HEK293T (cell line): Measurements from ENCODE around the gene CPNE4.

Experiments used
- ARNT ChIP-seq: fragments of 450-650 bp; IDR thresholded peaks from 2 replicates; pipeline ENCODE4 v1.6.1; 2017; ENCODE audit warnings: mild to moderate bottlenecking
- BHLHE40 ChIP-seq: fragments of 450-650 bp; IDR thresholded peaks from 2 replicates; pipeline ENCODE4 v1.6.1; 2016; ENCODE audit warnings: mild to moderate bottlenecking, moderate library complexity, borderline replicate concordance
- CTBP1 ChIP-seq: fragments of 450-650 bp; IDR thresholded peaks from 2 replicates; pipeline ENCODE4 v1.6.1; 2016; ENCODE audit warnings: borderline replicate concordance
- FOXA1 ChIP-seq: fragments of 450-650 bp; IDR thresholded peaks from 2 replicates; pipeline ENCODE4 v1.6.1; 2016; ENCODE audit warnings: mild to moderate bottlenecking
- FOXK2 ChIP-seq: fragments of 450-650 bp; IDR thresholded peaks from 2 replicates; pipeline ENCODE4 v1.6.1; 2016; ENCODE audit warnings: mild to moderate bottlenecking
- FOXM1 ChIP-seq: fragments of 450-650 bp; IDR thresholded peaks from 2 replicates; pipeline ENCODE4 v1.6.1; 2017; ENCODE audit warnings: mild to moderate bottlenecking, borderline replicate concordance
- HDGF ChIP-seq: fragments of 450-650 bp; IDR thresholded peaks from 2 replicates; pipeline ENCODE4 v1.6.1; 2017; ENCODE audit warnings: antibody characterized with exemption, borderline replicate concordance
- L3MBTL2 ChIP-seq: fragments of 450-650 bp; conservative IDR thresholded peaks from 2 replicates; pipeline ENCODE4 v1.6.1; 2016; ENCODE audit warnings: mild to moderate bottlenecking
- NFRKB ChIP-seq: fragments of 450-650 bp; IDR thresholded peaks from 2 replicates; pipeline ENCODE4 v1.6.1; 2016; ENCODE audit warnings: mild to moderate bottlenecking, moderate library complexity
- SP1 ChIP-seq: fragments of 450-650 bp; IDR thresholded peaks from 2 replicates; pipeline ENCODE4 v1.6.1; 2017
- ZNF384 ChIP-seq: fragments of 450-650 bp; IDR thresholded peaks from 2 replicates; pipeline ENCODE4 v1.6.1; 2016

GRCh38 chr3:131561511-131561910 is 473.3 kb downstream of the CPNE4 start:
- TF ChIP-seq BHLHE40 (no peak), SP1 (no peak), NFRKB (no peak), FOXA1 (no peak), FOXM1 (no peak), FOXK2 (no peak), ZNF384 (no peak), HDGF (no peak), CTBP1 (no peak), L3MBTL2 (no peak), ARNT (no peak)
